Inferior parietal cortex (tissue), 1 donor: ENCODE results near the gene JDP2.

Source experiments
- DNase-seq: peaks from one replicate; pipeline ENCODE4 v3.0.0-alpha.2; 2016; ENCODE audit errors: extremely low spot score

Gene JDP2

GRCh38 chr14:75482366-75482765, 54.5 kb downstream of the JDP2 start:
- DNase-seq: no peak

- DNase-seq: no peak
These were observed 57.0 kb downstream of the JDP2 start for GRCh38 chr14:75484711-75485429.

- DNase-seq: no peak
These were observed 58.5 kb downstream of the JDP2 start for GRCh38 chr14:75486318-75486717.

- no peak for DNase-seq
These were observed 59.4 kb downstream of the JDP2 start for GRCh38 chr14:75487155-75487671.

GRCh38 chr14:75489480-75489837, 61.6 kb downstream of the JDP2 start:
- DNase-seq: no peak

GRCh38 chr14:75491376-75491978, 63.7 kb downstream of the JDP2 start:
- no peak for DNase-seq

GRCh38 chr14:75492832-75493591, 65.2 kb downstream of the JDP2 start:
- no peak for DNase-seq

- DNase-seq: no peak
These were observed 65.8 kb downstream of the JDP2 start for GRCh38 chr14:75493592-75494087.

- no peak for DNase-seq
These were observed 67.1 kb downstream of the JDP2 start for GRCh38 chr14:75494896-75495295.

- no peak for DNase-seq
These were observed 67.6 kb downstream of the JDP2 start for GRCh38 chr14:75495399-75495798.

GRCh38 chr14:75495882-75496281, 68.1 kb downstream of the JDP2 start:
- DNase-seq: no peak

GRCh38 chr14:75496755-75497154, 68.9 kb downstream of the JDP2 start:
- no peak for DNase-seq

GRCh38 chr14:75497191-75497590, 69.4 kb downstream of the JDP2 start:
- DNase-seq: no peak

GRCh38 chr14:75497701-75498100, 69.9 kb downstream of the JDP2 start:
- DNase-seq: no peak

GRCh38 chr14:75499084-75499875, 71.5 kb downstream of the JDP2 start:
- no peak for DNase-seq

- DNase-seq: no peak
These were observed 73.3 kb downstream of the JDP2 start for GRCh38 chr14:75501080-75501479.

- no peak for DNase-seq
These were observed 76.6 kb downstream of the JDP2 start for GRCh38 chr14:75504411-75504810.

- no peak for DNase-seq
These were observed 79.1 kb downstream of the JDP2 start for GRCh38 chr14:75506930-75507329.

- DNase-seq: no peak
These were observed 82.7 kb downstream of the JDP2 start for GRCh38 chr14:75510547-75510946.

- DNase-seq: no peak
These were observed 83.4 kb downstream of the JDP2 start for GRCh38 chr14:75511201-75511600.

- DNase-seq: no peak
These were observed 86.3 kb downstream of the JDP2 start for GRCh38 chr14:75513911-75514672.
